ENCODE measurements around the gene PHLDA3. TPM values are rescaled to one million over a fixed set of nuclear protein-coding genes. Genes with fewer than 3 reads are reported as not detected.

The PHLDA3 gene
- total and polyA plus RNA-seq, 2 of the 13 experiments (the other 11 are each of a cell fraction or from before 2014, with no cell fraction given): 16.7 to 33.6 TPM

DNA sequence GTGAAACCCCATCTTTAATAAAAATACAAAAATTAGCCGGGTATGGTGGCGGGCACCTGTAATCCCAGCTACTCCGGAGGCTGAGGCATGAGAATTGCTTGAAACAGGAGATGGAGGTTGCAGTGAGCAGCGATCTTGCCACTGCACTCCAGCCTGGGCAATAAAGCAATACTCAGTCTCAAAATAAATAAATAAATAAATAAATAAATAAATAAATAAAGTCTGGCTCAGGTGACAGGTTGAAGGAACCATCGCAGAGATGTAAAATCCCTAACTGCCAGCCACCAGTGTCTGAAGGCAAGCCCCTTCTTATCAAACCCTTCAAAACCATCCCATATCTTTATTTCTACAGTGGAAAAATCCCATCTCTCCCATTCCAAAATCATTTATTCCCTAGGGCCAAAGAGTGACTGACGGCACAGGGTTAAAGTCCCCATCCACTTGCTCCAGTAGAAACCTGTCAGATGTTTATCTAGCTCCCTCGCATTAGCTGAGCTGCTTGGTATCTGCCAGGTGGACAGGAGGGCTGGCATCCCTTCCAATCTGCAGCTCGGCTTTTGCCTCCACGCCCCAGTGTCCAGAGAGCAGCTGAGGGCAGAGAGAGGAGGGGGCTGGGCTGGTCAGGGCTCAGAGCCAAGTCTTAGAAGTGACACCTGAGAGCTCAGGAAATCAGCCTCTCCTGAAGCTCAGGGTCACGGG is 33.0 kb upstream of the PHLDA3 start (continued):
- TF ChIP-seq, protein P1, sequence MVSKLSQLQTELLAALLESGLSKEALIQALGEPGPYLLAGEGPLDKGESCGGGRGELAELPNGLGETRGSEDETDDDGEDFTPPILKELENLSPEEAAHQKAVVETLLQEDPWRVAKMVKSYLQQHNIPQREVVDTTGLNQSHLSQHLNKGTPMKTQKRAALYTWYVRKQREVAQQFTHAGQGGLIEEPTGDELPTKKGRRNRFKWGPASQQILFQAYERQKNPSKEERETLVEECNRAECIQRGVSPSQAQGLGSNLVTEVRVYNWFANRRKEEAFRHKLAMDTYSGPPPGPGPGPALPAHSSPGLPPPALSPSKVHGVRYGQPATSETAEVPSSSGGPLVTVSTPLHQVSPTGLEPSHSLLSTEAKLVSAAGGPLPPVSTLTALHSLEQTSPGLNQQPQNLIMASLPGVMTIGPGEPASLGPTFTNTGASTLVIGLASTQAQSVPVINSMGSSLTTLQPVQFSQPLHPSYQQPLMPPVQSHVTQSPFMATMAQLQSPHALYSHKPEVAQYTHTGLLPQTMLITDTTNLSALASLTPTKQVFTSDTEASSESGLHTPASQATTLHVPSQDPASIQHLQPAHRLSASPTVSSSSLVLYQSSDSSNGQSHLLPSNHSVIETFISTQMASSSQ (IDR thresholded peaks at IDR 0.05; ENCODE audit: low read depth): no peak
- TF ChIP-seq, protein P1 (CRISPR knock-in tag; IDR thresholded peaks at IDR 0.05; ENCODE audit: borderline replicate concordance): no peak
- TF ChIP-seq TBL1XR1 (IDR thresholded peaks at IDR 0.05; ENCODE audit: borderline replicate concordance, low read length, partially characterized antibody) (no peak), ZNF652 (CRISPR knock-in tag; IDR thresholded peaks at IDR 0.05; ENCODE audit: borderline replicate concordance, low read depth) (peak; percentile 62), REPIN1 (CRISPR knock-in tag; IDR thresholded peaks at IDR 0.05; ENCODE audit: borderline replicate concordance, low read depth) (no peak), PHF21A (CRISPR knock-in tag; IDR thresholded peaks at IDR 0.05) (0 out of 2 replicates have a peak, but pooled peaks have one; percentile 26), RXRA (CRISPR knock-in tag; IDR thresholded peaks at IDR 0.05) (peak; percentile 53), RARA (CRISPR knock-in tag; IDR thresholded peaks at IDR 0.05) (0 out of 2 replicates have a peak, but pooled peaks have one; percentile 11), HNF4A (CRISPR knock-in tag; IDR thresholded peaks at IDR 0.05) (peak; percentile 29), HIVEP1 (CRISPR knock-in tag; IDR thresholded peaks at IDR 0.05) (no peak), GATAD2A (CRISPR knock-in tag; IDR thresholded peaks at IDR 0.05) (0 out of 2 replicates have a peak, but pooled peaks have one; percentile 16), TFAP4 (IDR thresholded peaks at IDR 0.05; ENCODE audit: borderline replicate concordance, low read depth) (peak; percentile 39; the same call in 1 of the 2 replicates), BRCA1 (CRISPR knock-in tag; IDR thresholded peaks at IDR 0.05) (no peak)
- TF ChIP-seq, protein P2, sequence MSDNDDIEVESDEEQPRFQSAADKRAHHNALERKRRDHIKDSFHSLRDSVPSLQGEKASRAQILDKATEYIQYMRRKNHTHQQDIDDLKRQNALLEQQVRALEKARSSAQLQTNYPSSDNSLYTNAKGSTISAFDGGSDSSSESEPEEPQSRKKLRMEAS (IDR thresholded peaks at IDR 0.05): no peak; the same call in 1 of the 2 replicates
